Measurements from ENCODE around the gene SS18L1.

- TF ChIP-seq OVOL2 (CRISPR knock-in tag; IDR thresholded peaks at IDR 0.05; ENCODE audit: borderline replicate concordance), result no peak
- no peak for TF ChIP-seq ZBTB21 (CRISPR knock-in tag; IDR thresholded peaks at IDR 0.05; ENCODE audit: borderline replicate concordance)
- TF ChIP-seq IRF2 (CRISPR knock-in tag; IDR thresholded peaks at IDR 0.05; ENCODE audit: borderline replicate concordance, low read depth), result no peak
- TF ChIP-seq CTCF (IDR thresholded peaks at IDR 0.05), result no peak
- no peak for TF ChIP-seq IRF1 (CRISPR knock-in tag; IDR thresholded peaks at IDR 0.05)
- TF ChIP-seq, protein P1, sequence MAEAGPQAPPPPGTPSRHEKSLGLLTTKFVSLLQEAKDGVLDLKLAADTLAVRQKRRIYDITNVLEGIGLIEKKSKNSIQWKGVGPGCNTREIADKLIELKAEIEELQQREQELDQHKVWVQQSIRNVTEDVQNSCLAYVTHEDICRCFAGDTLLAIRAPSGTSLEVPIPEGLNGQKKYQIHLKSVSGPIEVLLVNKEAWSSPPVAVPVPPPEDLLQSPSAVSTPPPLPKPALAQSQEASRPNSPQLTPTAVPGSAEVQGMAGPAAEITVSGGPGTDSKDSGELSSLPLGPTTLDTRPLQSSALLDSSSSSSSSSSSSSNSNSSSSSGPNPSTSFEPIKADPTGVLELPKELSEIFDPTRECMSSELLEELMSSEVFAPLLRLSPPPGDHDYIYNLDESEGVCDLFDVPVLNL (CRISPR knock-in tag; IDR thresholded peaks at IDR 0.05; ENCODE audit: borderline replicate concordance, low read depth), result no peak
- TF ChIP-seq NR3C1 (CRISPR knock-in tag; conservative IDR thresholded peaks at IDR 0.05; ENCODE audit: low read depth), result no peak
- TF ChIP-seq TP53 (CRISPR knock-in tag; IDR thresholded peaks at IDR 0.05), result no peak
Measured at GRCh38 chr20:62161347-62161746, 17.8 kb downstream of the SS18L1 start.

Measured in WTC11 (cell line).